ENCODE measurements around the gene HOXC5. TPM values are rescaled to one million over a fixed set of nuclear protein-coding genes. Genes with fewer than 3 reads are reported as not detected.
A peak's percentile ranks its signal among the peaks of the same experiment; 100 is the strongest.

HOXC5 gene
- total RNA-seq, 1 donor from 2014 or later: not detected

DNA sequence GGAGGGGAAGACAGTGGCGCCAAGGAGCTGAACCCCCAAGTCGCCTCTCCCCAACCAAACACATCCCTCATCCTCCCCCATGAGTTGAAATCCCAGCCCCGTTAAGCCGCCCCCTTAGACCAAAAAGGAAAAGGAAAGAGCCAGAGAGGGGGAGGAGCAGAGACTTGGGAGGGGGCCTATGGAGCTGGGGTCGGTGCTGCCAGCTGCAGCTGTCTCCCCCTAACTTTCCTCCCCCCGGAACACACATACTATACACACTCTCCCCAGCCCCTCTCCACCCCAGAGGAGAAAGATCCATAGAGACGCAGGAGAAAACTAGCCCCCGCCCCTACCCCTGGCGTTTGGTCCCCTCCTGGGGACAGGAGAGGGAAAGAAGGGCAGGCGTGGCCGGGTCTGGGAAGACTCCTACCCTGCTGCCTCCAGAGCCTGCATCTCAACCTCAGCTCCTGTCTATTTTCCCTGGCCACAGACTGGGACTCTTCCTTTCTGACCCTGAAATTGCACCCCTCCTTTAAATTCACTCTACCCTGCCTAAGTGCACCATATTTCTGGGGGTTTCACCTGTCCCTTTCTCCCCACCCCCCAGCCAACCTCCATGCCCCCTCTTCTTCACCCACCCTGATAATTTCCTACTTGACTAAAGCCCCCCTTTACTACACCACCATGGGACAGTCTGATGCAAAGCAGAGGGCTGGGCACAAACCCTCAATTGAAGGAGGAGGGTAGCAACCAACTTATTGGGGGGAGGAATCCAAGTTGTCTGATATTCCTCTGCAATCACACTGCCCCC, 34.5 kb upstream of the HOXC5 start:
- Mint-ChIP-seq H3K4me3 (no peak overlapping the region), H3K27me3 (peaks cover 80% of the 10 kb centered on the region), H3K9me3 (peaks cover 2% of the 10 kb centered on the region), H3K36me3 (ENCODE audit: low read depth) (peaks cover 1% of the 10 kb centered on the region), H3K4me1 (peaks cover 34% of the 10 kb centered on the region), H3K27ac (no peak overlapping the region)
- intact Hi-C loops (cut with micrococcal nuclease): loop anchor here (5.0 kb wide), 2 partner anchors 34 to 46 kb away; partner anchors contain the start of genes HOXC12 and HOXC5
- no peak for ATAC-seq (ENCODE audit: low read depth)
- TF ChIP-seq, protein P1, sequence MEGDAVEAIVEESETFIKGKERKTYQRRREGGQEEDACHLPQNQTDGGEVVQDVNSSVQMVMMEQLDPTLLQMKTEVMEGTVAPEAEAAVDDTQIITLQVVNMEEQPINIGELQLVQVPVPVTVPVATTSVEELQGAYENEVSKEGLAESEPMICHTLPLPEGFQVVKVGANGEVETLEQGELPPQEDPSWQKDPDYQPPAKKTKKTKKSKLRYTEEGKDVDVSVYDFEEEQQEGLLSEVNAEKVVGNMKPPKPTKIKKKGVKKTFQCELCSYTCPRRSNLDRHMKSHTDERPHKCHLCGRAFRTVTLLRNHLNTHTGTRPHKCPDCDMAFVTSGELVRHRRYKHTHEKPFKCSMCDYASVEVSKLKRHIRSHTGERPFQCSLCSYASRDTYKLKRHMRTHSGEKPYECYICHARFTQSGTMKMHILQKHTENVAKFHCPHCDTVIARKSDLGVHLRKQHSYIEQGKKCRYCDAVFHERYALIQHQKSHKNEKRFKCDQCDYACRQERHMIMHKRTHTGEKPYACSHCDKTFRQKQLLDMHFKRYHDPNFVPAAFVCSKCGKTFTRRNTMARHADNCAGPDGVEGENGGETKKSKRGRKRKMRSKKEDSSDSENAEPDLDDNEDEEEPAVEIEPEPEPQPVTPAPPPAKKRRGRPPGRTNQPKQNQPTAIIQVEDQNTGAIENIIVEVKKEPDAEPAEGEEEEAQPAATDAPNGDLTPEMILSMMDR (IDR thresholded peaks at IDR 0.05): no peak
- POLR2A ChIA-PET: no interaction called here
- DNase-seq: no peak
- CTCF ChIA-PET: interaction anchor here (1.1 to 2.6 kb wide), 2 partner anchors 13 to 210 kb away, joined by 3 to 11 read pairs; partner anchors contain the start of gene HOXC10

DNA sequence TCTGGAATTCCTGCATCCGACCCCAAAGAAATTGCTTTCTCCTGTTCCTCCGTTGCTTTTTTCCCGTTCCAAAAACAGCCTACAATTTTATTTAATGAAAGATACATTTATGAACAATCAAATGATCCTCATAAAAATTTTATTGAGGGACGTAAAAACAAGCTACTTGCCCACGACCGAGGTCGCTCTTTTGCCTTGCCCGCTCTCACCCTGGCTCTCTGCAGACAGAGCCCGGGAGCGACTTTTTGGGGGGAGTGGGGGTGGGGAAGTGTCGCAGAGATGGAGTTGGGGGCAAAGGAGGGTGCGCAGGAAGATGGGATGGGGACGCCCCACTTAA, 34.0 kb upstream of the HOXC5 start:
- POLR2A ChIA-PET: no interaction called here
- TF ChIP-seq, protein P1 (IDR thresholded peaks at IDR 0.05): no peak
- DNase-seq (no peak), ATAC-seq (ENCODE audit: low read depth) (no peak)
- Mint-ChIP-seq H3K27me3 (peaks cover 81% of the 10 kb centered on the region), H3K4me3 (no peak overlapping the region), H3K4me1 (peaks cover 33% of the 10 kb centered on the region), H3K9me3 (peaks cover 1% of the 10 kb centered on the region), H3K27ac (no peak overlapping the region), H3K36me3 (ENCODE audit: low read depth) (peaks cover 1% of the 10 kb centered on the region)
- intact Hi-C loops (cut with micrococcal nuclease): loop anchor here (5.0 kb wide), 2 partner anchors 33 to 47 kb away; partner anchors contain the start of genes HOXC12 and HOXC5
- CTCF ChIA-PET: interaction anchor here (1.1 to 2.6 kb wide), 2 partner anchors 14 to 209 kb away, joined by 3 to 11 read pairs; partner anchors contain the start of gene HOXC10

GRCh38 chr12:53999559-54000115, 33.2 kb upstream of the HOXC5 start:
- no peak for DNase-seq
- H3K27me3 Mint-ChIP-seq: peaks cover 79% of the 10 kb centered on the region
- no peak for ATAC-seq (ENCODE audit: low read depth)
- intact Hi-C loops (cut with micrococcal nuclease): loop anchor here (5.0 to 10.0 kb wide), 4 partner anchors 33 to 395 kb away; partner anchors contain the start of genes CISTR, HOXC12 and HOXC5
- peaks cover 1% of the 10 kb centered on the region for H3K36me3 Mint-ChIP-seq (ENCODE audit: low read depth)
- H3K27ac Mint-ChIP-seq: no peak overlapping the region
- ChIA-PET POLR2A (interaction anchor here (0.7 kb wide), 1 partner anchor 18 kb away, joined by 4 read pairs; no protein-coding TSS in a partner anchor), CTCF (interaction anchor here (1.2 to 2.6 kb wide), 2 partner anchors 202 to 208 kb away, joined by 3 to 11 read pairs; no protein-coding TSS in a partner anchor)
- H3K4me3 Mint-ChIP-seq: no peak overlapping the region
- TF ChIP-seq, protein P1 (IDR thresholded peaks at IDR 0.05): no peak
- peaks cover 28% of the 10 kb centered on the region for H3K4me1 Mint-ChIP-seq
- no peaks in the 10 kb centered on the region for H3K9me3 Mint-ChIP-seq

GRCh38 chr12:54000116-54001114, 32.4 kb upstream of the HOXC5 start, which contains the start of gene HOXC9:
TSS of gene HOXC9 (plus strand) at chr12:54000161. CDS start at chr12:54000189, 28 bp downstream.
- Mint-ChIP-seq H3K4me3 (no peak within 1 kb of the TSS), H3K36me3 (ENCODE audit: low read depth) (peaks cover 1% of the 10 kb centered on the region), H3K4me1 (peaks cover 21% of the 10 kb centered on the region), H3K27ac (peak within 1 kb of the TSS; percentile 24), H3K9me3 (no peaks in the 10 kb centered on the region), H3K27me3 (peaks cover 78% of the 10 kb centered on the region)
- intact Hi-C loops (cut with micrococcal nuclease): loop anchor here (10.0 kb wide), 2 partner anchors 246 to 394 kb away; partner anchors contain the start of gene CISTR
- no peak for ATAC-seq (ENCODE audit: low read depth)
- no peak for DNase-seq
- ChIA-PET CTCF (interaction anchor here (1.2 to 2.6 kb wide), 2 partner anchors 201 to 207 kb away, joined by 3 to 11 read pairs; no protein-coding TSS in a partner anchor), POLR2A (interaction anchor here (0.7 kb wide), 1 partner anchor 17 kb away, joined by 4 read pairs; no protein-coding TSS in a partner anchor)
- TF ChIP-seq, protein P1 (IDR thresholded peaks at IDR 0.05): no peak
